Measurements from ENCODE around the gene CPA4.

GRCh38 chr7:130288829-130289228, 4.1 kb upstream of the CPA4 start:
- TF ChIP-seq CTCF (IDR thresholded peaks at IDR 0.05) (no peak), POLR2A (IDR thresholded peaks at IDR 0.05) (no peak), EP300 (IDR thresholded peaks at IDR 0.05) (no peak), POLR2AphosphoS5 (IDR thresholded peaks at IDR 0.05) (no peak)

Measured in suprapubic skin (tissue), 4 donors.